Measurements from ENCODE around the gene MCAM. TPM values are rescaled to one million over a fixed set of nuclear protein-coding genes. Genes with fewer than 3 reads are reported as not detected.

MCAM gene
- total and polyA plus RNA-seq, 4 donors = 51.9 to 174 (median 124) TPM

- Histone ChIP-seq H3K36me3 (ENCODE audit: control insufficient read depth in 4 of 4, insufficient read depth in 4 of 4, low read length in 4 of 4) (no peaks in the 10 kb centered on the region), H3K4me1 (ENCODE audit: control insufficient read depth in 5 of 5, insufficient read depth in 5 of 5, low read length in 5 of 5) (peaks cover 0 to 31% (median 8%) of the 10 kb centered on the region in 5 donors), H3K27me3 (ENCODE audit: control insufficient read depth in 3 of 3, insufficient read depth in 3 of 3, low read length in 2 of 3) (peaks cover 0 to 4% (median 0%) of the 10 kb centered on the region in 3 donors), H3K27ac (ENCODE audit: low read depth in 1 of 2, low read length in 1 of 2) (no peak overlapping the region), H3K9me3 (ENCODE audit: control insufficient read depth in 4 of 4, insufficient read depth in 3 of 4, low read length in 3 of 4) (no peaks in the 10 kb centered on the region), H3K4me3 (no peak overlapping the region), H3K9ac (ENCODE audit: insufficient read depth in 1 of 2, low read length in 2 of 2) (no peak overlapping the region)
- DNase-seq (no peak), ATAC-seq (ENCODE audit: insufficient read depth, low FRiP score) (no peak)
- no peak for TF ChIP-seq CTCF (IDR thresholded peaks at IDR 0.05; ENCODE audit: control extremely low read depth, extremely low read depth)
- 85 to 92% methylated on average over 10 of the region's 10 CpGs for WGBS, 2 donors
These were observed 25.6 kb upstream of the MCAM start for GRCh38 chr11:119342362-119343130.

- Histone ChIP-seq H3K27me3 (ENCODE audit: control insufficient read depth in 3 of 3, insufficient read depth in 3 of 3, low read length in 2 of 3) (no peaks in the 10 kb centered on the region), H3K4me1 (ENCODE audit: control insufficient read depth in 5 of 5, insufficient read depth in 5 of 5, low read length in 5 of 5) (peaks cover 0 to 37% (median 8%) of the 10 kb centered on the region in 5 donors), H3K4me3 (no peak overlapping the region), H3K27ac (ENCODE audit: low read depth in 1 of 2, low read length in 1 of 2) (peak overlapping the region in 1 of 2 donors; percentile 9), H3K9ac (ENCODE audit: insufficient read depth in 1 of 2, low read length in 2 of 2) (no peak overlapping the region), H3K9me3 (ENCODE audit: control insufficient read depth in 4 of 4, insufficient read depth in 3 of 4, low read length in 3 of 4) (no peaks in the 10 kb centered on the region), H3K36me3 (ENCODE audit: control insufficient read depth in 4 of 4, insufficient read depth in 4 of 4, low read length in 4 of 4) (no peaks in the 10 kb centered on the region)
- no peak for TF ChIP-seq CTCF (IDR thresholded peaks at IDR 0.05; ENCODE audit: control extremely low read depth, extremely low read depth)
- DNase-seq (no peak), ATAC-seq (ENCODE audit: insufficient read depth, low FRiP score) (no peak)
- 72 to 76% methylated on average over 7 of the region's 7 CpGs for WGBS, 2 donors
These were observed 25.0 kb upstream of the MCAM start for GRCh38 chr11:119342023-119342300.

- H3K36me3 ChIP-seq (ENCODE audit: control insufficient read depth in 4 of 4, insufficient read depth in 4 of 4, low read length in 4 of 4) = peaks cover 0 to 3% (median 1%) of the 10 kb centered on the region in 4 donors
- ATAC-seq (ENCODE audit: insufficient read depth, low FRiP score) (no peak), DNase-seq (no peak)
- 15 to 28% methylated on average over 15 to 16 of the region's 16 CpGs for WGBS, 2 donors
- TF ChIP-seq CTCF (IDR thresholded peaks at IDR 0.05; ENCODE audit: control extremely low read depth, extremely low read depth) = no peak
- no peaks in the 10 kb centered on the region for H3K27me3 ChIP-seq (ENCODE audit: control insufficient read depth in 3 of 3, insufficient read depth in 3 of 3, low read length in 2 of 3)
- H3K27ac ChIP-seq (ENCODE audit: low read depth in 1 of 2, low read length in 1 of 2) = peak overlapping the region; percentile 9 to 90
- peaks cover 0 to 42% (median 8%) of the 10 kb centered on the region in 5 donors for H3K4me1 ChIP-seq (ENCODE audit: control insufficient read depth in 5 of 5, insufficient read depth in 5 of 5, low read length in 5 of 5)
- H3K4me3 ChIP-seq = no peak overlapping the region
- H3K9me3 ChIP-seq (ENCODE audit: control insufficient read depth in 4 of 4, insufficient read depth in 3 of 4, low read length in 3 of 4) = no peaks in the 10 kb centered on the region
- H3K9ac ChIP-seq (ENCODE audit: insufficient read depth in 1 of 2, low read length in 2 of 2) = peak overlapping the region in 1 of 2 donors; percentile 58
These were observed 24.5 kb upstream of the MCAM start for GRCh38 chr11:119341222-119342022.
